Esophagus muscularis mucosa (tissue), 4 donors: Measurements from ENCODE around the gene RNF224. TPM values are rescaled to one million over a fixed set of nuclear protein-coding genes. Genes with fewer than 3 reads are reported as not detected.

Experiments
- total RNA-seq, 4 donors: library from RNA; depleted of rRNA; stranded (reverse); fragments of >200 nt; gene quantifications; one replicate each; pipeline versions ENCODE4 v1.1.0 to v1.2.1, GENCODE V29; 2016

RNF224 gene
- total RNA-seq, 4 donors from 2014 or later = not detected

Other genes starting within 250 kb of the RNF224 start
- gene PTGDS, start 250.0 kb upstream of the RNF224 start, total RNA-seq = 10 to 100 TPM; 10.4 to 77.9 (median 51.6) TPM
- gene LCNL1, start 244.5 kb upstream of the RNF224 start, total RNA-seq = under 1 TPM in 3 of 4 donors, not detected in 1; 0.11 to 0.42 (median 0.39) TPM
- 10 to 100 TPM; 28.8 to 39.9 (median 37.8) TPM for gene PAXX, start 235.1 kb upstream of the RNF224 start, total RNA-seq
- 1 to 10 TPM in 2 of 4 donors, not detected in 2; 1.4 to 2.5 TPM for gene CLIC3, start 230.9 kb upstream of the RNF224 start, total RNA-seq
- 10 to 100 TPM; 17.4 to 30.9 (median 21.6) TPM for gene ABCA2, start 199.3 kb upstream of the RNF224 start, total RNA-seq
- gene FUT7, start 195.4 kb upstream of the RNF224 start, total RNA-seq = under 1 TPM in 2 of 4 donors, not detected in 2; 0.32 to 0.83 TPM
- gene NPDC1, start 181.3 kb upstream of the RNF224 start, total RNA-seq = 100 to 1,000 TPM in 2 of 4 donors, 10 to 100 TPM in 2; 45.3 to 119 (median 91.5) TPM
- 1 to 10 TPM in 2 of 4 donors, under 1 TPM in 2; 0.42 to 1.2 (median 1.0) TPM for gene ENTPD2, start 173.4 kb upstream of the RNF224 start, total RNA-seq
- gene SAPCD2, start 156.9 kb upstream of the RNF224 start, total RNA-seq = under 1 TPM in 3 of 4 donors, not detected in 1; 0.17 to 0.40 (median 0.26) TPM
- gene UAP1L1, start 150.0 kb upstream of the RNF224 start, total RNA-seq = 1 to 10 TPM; 3.6 to 5.8 (median 5.0) TPM
- 10 to 100 TPM; 22.4 to 36.6 (median 27.0) TPM for gene MAN1B1, start 140.5 kb upstream of the RNF224 start, total RNA-seq
- gene DPP7, start 112.8 kb upstream of the RNF224 start, total RNA-seq = 100 to 1,000 TPM in 2 of 4 donors, 10 to 100 TPM in 2; 90.1 to 121 (median 104) TPM
- under 1 TPM in 3 of 4 donors, not detected in 1; 0.11 to 0.50 (median 0.19) TPM for gene GRIN1, start 88.3 kb upstream of the RNF224 start, total RNA-seq
- not detected for gene LRRC26, start 57.5 kb upstream of the RNF224 start, total RNA-seq
- not detected for gene TMEM210, start 55.4 kb upstream of the RNF224 start, total RNA-seq
- gene ANAPC2, start 38.9 kb upstream of the RNF224 start, total RNA-seq = 10 to 100 TPM; 18.7 to 28.7 (median 25.1) TPM
- 10 to 100 TPM; 58.2 to 99.5 (median 76.7) TPM for gene SSNA1, start 38.8 kb upstream of the RNF224 start, total RNA-seq
- gene TPRN, start 26.8 kb upstream of the RNF224 start, total RNA-seq = 10 to 100 TPM in 1 of 4 donors, 1 to 10 TPM in 3; 4.1 to 12.6 (median 7.7) TPM
- 10 to 100 TPM; 28.8 to 45.8 (median 34.8) TPM for gene TMEM203, start 21.9 kb upstream of the RNF224 start, total RNA-seq
- 10 to 100 TPM in 1 of 4 donors, 1 to 10 TPM in 3; 6.5 to 12.3 (median 8.0) TPM for gene NDOR1, start 21.8 kb upstream of the RNF224 start, total RNA-seq
- gene RNF208, start 5.3 kb upstream of the RNF224 start, total RNA-seq = 1 to 10 TPM; 1.2 to 4.2 (median 2.4) TPM
- under 1 TPM in 3 of 4 donors, not detected in 1; 0.33 to 0.45 (median 0.40) TPM for gene CYSRT1, start 2.3 kb upstream of the RNF224 start, total RNA-seq
- not detected for gene SLC34A3, start 3.4 kb downstream of the RNF224 start, total RNA-seq
- gene TUBB4B, start 13.8 kb downstream of the RNF224 start, total RNA-seq = 100 to 1,000 TPM; 227 to 469 (median 304) TPM
- not detected for gene STPG3, start 23.8 kb downstream of the RNF224 start, total RNA-seq
- gene NELFB, start 27.8 kb downstream of the RNF224 start, total RNA-seq = 10 to 100 TPM; 26.6 to 73.2 (median 48.8) TPM
- gene TOR4A, start 50.2 kb downstream of the RNF224 start, total RNA-seq = 1 to 10 TPM; 5.0 to 9.2 (median 7.3) TPM
- gene NRARP, start 74.8 kb downstream of the RNF224 start, total RNA-seq = 10 to 100 TPM in 1 of 4 donors, 1 to 10 TPM in 3; 2.9 to 10.3 (median 7.2) TPM
- 10 to 100 TPM in 3 of 4 donors, 1 to 10 TPM in 1; 8.3 to 22.3 (median 14.2) TPM for gene EXD3, start 195.7 kb downstream of the RNF224 start, total RNA-seq
- gene NOXA1, start 195.9 kb downstream of the RNF224 start, total RNA-seq = 1 to 10 TPM; 2.1 to 4.0 (median 3.0) TPM
- not detected for gene ENTPD8, start 213.9 kb downstream of the RNF224 start, total RNA-seq
- gene NSMF, start 231.8 kb downstream of the RNF224 start, total RNA-seq = 10 to 100 TPM; 41.9 to 71.0 (median 58.9) TPM